ENCODE data around the gene CYP3A7. TPM values are rescaled to one million over a fixed set of nuclear protein-coding genes. Genes with fewer than 3 reads are reported as not detected.

Gene CYP3A7
- polyA plus RNA-seq, 1 experiment = not detected

- H3K36me3 ChIP-seq (ENCODE audit: control insufficient read depth, insufficient read depth, low read length) = no peaks in the 10 kb centered on the region
- ChIA-PET POLR2A (no interaction called here), CTCF (no interaction called here)
- DNase-seq (ENCODE audit: low read depth) = no peak
- H3K27me3 ChIP-seq (ENCODE audit: control insufficient read depth, insufficient read depth, low read length) = no peaks in the 10 kb centered on the region
- no peak overlapping the region for H3K4me3 ChIP-seq (ENCODE audit: low read depth, low read length)
- no peak for TF ChIP-seq CTCF (IDR thresholded peaks at IDR 0.05; ENCODE audit: insufficient read depth, low read depth, low read length)
Measured at GRCh38 chr7:99720800-99721595, 14.0 kb downstream of the CYP3A7 start.

- Histone ChIP-seq H3K27me3 (ENCODE audit: control insufficient read depth, insufficient read depth, low read length) (no peaks in the 10 kb centered on the region), H3K36me3 (ENCODE audit: control insufficient read depth, insufficient read depth, low read length) (no peaks in the 10 kb centered on the region), H3K4me3 (ENCODE audit: low read depth, low read length) (no peak overlapping the region)
- TF ChIP-seq CTCF (IDR thresholded peaks at IDR 0.05; ENCODE audit: insufficient read depth, low read depth, low read length) = no peak
- CTCF ChIA-PET = no interaction called here
- DNase-seq (ENCODE audit: low read depth) = no peak
- POLR2A ChIA-PET = interaction anchor here (0.5 kb wide), 1 partner anchor 14 kb away, joined by 3 read pairs; no protein-coding TSS in a partner anchor
Measured at GRCh38 chr7:99719996-99720769, 14.8 kb downstream of the CYP3A7 start.

GRCh38 chr7:99713995-99714570 is 20.9 kb downstream of the CYP3A7 start:
- no peak for TF ChIP-seq CTCF (IDR thresholded peaks at IDR 0.05; ENCODE audit: insufficient read depth, low read depth, low read length)
- CTCF ChIA-PET = no interaction called here

GRCh38 chr7:99709838-99710578 is 25.0 kb downstream of the CYP3A7 start:
- Histone ChIP-seq H3K4me3 (ENCODE audit: low read depth, low read length) (no peak overlapping the region), H3K27me3 (ENCODE audit: control insufficient read depth, insufficient read depth, low read length) (no peaks in the 10 kb centered on the region; the same call in 1 of the 2 replicates), H3K36me3 (ENCODE audit: control insufficient read depth, insufficient read depth, low read length) (no peaks in the 10 kb centered on the region)
- POLR2A ChIA-PET = no interaction called here
- no peak for TF ChIP-seq CTCF (IDR thresholded peaks at IDR 0.05; ENCODE audit: insufficient read depth, low read depth, low read length)
- DNase-seq (ENCODE audit: low read depth) = no peak
- CTCF ChIA-PET = no interaction called here

More at GRCh38 chr7:99713995-99714570, 20.9 kb downstream of the CYP3A7 start:
- Histone ChIP-seq H3K36me3 (ENCODE audit: control insufficient read depth, insufficient read depth, low read length) (no peaks in the 10 kb centered on the region), H3K27me3 (ENCODE audit: control insufficient read depth, insufficient read depth, low read length) (no peaks in the 10 kb centered on the region; the same call in 1 of the 2 replicates), H3K4me3 (ENCODE audit: low read depth, low read length) (no peak overlapping the region)
- POLR2A ChIA-PET = no interaction called here
- no peak for DNase-seq (ENCODE audit: low read depth)
